ENCODE measurements around the gene PKD2L2.
"Not testable (repeated sequence)": the region's sequence is repeated elsewhere in the genome, so short reads cannot be mapped to it uniquely, and the experiment has no call there.

Gene PKD2L2

GRCh38 chr5:137888863-137889759, at the start of gene PKD2L2:
Gene PKD2L2 (plus strand): TSS chr5:137889457. CDS start chr5:137889492, 35 bp downstream.
- DNase-seq = peak; percentile 82 to 88

DNA sequence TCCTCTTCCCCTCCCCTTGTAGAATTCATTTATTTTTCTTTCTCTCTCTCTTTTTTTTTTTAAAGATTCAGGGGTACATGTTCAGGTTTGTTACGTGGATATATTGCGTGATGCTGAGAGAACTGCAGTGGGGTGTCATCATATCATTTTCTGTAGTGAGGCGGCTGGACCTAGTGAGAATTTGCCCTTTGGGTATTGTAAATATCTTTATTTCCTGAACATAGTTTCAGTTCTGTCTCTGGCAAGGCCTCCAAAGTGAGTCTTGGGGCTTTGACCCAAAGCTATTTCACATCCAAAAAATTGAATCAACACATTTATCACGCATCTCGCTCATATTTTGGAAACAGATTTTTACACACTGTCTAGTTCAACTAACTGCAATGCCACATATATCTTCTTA, 47.0 kb upstream of the PKD2L2 start:
- DNase-seq = no peak

GRCh38 chr5:137843676-137844299, 45.5 kb upstream of the PKD2L2 start:
- DNase-seq = no peak

GRCh38 chr5:137845472-137845871, 43.8 kb upstream of the PKD2L2 start:
- no peak for DNase-seq

- DNase-seq = no peak
These were observed 41.6 kb upstream of the PKD2L2 start for GRCh38 chr5:137847687-137848086.

DNA sequence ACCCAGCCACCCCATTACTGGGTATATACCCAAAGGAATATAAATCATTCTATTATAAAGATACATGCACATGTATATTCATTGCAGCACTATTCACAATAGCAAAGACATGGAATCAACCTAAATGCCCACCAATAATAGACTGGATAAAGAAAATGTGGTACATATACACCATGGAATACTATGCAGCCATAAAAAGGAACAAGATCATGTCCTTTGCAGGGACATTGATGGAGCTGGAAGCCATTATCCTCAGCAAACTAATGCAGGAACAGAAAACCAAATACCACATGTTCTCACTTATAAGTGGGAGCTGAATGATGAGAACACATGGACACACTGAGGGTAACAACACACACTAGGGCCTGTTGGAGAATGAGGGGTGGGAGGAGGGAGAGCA, 36.1 kb upstream of the PKD2L2 start:
- DNase-seq = not testable (repeated sequence)

- no peak for DNase-seq
These were observed 33.1 kb upstream of the PKD2L2 start for GRCh38 chr5:137856201-137856600.

DNA sequence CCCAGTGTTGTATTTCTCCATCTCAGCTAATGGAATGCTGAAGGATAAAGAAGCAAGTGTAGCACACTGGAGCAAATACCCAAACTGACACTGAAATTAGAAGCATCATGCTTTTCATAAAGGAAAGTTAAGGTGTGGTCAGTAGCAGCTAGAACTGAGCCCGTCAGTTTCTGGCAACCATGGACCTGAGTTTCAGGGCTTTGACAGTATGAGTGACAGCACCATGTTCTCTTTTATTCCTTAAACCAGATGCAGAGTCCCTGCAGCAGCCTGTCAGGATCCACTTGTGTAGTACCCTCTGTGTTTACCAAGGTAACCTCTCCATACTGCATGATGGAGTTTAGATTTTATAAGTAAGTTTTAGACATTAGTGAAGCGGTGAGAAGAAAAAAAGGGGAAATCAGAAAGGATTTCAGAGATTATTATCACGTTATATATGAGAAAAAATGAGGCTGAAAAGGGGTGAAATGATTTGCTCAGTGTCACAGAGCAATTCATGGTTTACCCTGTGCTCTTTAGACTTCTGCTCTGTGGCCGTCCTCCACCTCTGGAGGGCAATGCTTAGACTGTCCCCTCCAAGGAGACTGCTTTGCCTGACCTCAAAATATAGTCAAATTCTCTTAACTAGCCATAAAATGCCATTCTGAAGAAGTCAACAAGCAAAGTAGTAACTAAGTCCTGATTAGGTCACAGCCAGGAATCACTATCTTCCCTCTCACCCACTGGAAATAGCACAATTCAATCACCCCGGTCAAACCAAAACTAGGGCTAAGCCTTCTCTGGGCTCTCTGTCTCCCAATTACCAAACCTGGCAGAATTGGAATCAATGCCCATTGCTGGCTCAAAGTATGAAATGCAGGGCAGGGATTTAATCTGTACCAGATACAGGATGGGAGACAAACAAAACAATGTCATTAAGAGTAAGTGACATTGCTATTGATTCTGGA, 32.1 kb upstream of the PKD2L2 start:
- no peak for DNase-seq

DNA sequence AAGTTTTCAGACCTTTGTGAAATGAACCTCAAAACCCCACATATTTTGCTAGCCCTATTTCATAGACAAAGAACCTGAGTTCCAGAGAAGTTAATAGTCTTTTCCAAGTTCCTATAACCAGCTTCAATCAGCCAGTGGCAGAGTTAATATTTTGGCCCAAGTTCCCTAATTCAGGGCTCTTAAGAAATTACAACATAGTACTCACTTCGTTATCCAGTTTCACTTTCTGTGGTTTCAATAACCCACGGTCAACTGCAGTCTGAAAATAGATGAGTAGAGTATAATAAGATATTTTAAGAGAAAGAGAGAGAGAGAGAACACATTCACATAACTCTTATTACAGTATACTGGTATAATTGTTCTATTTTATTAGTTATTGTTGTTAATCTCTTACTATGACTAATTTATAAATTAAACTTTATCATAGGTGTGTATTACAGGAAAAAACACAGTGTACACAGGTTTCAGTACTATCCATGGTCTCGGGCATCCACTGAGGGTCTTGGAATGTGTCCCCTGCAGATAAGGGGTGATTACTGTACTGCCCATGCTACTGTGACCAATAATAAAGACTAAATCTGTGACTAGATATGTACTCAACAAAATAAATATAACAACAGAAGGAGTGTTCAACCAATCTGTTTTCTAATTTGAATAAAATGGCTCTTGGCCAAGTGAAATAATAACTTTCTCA, 30.9 kb upstream of the PKD2L2 start:
- no peak for DNase-seq

DNA sequence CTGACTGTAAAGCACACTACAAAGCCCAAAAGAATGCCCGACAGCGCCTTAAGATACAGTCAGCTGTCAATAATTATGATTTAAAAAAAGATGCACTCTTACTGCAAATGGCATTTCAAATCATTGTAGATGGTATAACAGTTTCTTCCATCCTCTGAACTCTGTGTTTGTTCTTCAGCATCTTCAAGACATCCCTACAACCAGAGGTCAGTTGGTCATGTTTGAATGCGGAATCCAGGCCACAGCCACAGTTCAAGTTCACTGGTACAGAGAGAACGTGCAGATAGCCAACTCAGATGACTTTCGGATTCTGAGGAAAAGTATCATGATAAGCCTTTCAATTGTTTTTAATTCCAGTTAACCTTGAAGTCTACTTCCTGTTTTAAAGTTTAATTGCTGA, 30.3 kb upstream of the PKD2L2 start:
- no peak for DNase-seq

- no peak for DNase-seq
These were observed 27.0 kb upstream of the PKD2L2 start for GRCh38 chr5:137862251-137862650.

DNA sequence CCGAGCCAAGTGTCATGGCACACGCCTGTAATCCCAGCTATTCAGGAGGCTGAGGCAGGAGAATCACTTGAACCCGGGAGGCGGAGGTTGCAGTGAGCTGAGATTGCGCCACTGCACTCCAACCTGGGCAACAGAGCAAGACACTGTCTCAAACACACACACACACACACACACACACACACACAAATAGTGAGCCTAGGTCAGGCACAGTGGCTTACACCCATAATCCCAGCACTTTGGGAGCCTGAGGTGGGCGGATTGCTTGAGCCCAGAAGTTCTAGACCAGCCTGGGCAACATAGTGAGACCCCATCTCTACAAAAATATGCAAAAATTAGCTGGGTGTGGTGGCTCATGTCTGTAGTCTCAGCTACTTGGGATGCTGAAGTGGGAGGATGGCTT, 25.6 kb upstream of the PKD2L2 start:
- not testable (repeated sequence) for DNase-seq

- no peak for DNase-seq
These were observed 22.5 kb upstream of the PKD2L2 start for GRCh38 chr5:137866541-137867388.

DNA sequence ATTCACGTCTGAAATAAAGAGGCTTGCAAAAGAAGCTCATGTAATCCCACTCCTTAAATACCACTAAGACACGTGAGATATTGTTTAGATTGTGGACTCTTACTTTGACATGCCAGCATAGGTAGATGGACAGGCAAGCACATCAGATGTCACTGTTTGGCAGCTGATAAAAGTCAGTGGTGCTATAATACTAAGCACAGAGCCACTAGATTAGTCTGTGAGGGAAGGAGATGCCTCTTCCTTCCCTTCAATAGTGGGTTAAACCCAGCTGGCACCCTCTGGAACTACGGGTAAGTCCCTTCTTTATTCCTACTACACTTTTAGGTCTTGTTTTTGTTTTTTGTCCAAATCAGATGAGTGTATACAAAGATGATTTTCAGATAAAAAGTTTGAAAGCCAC, 21.6 kb upstream of the PKD2L2 start, which contains the start of gene MYOT:
Gene MYOT (plus strand): TSS at position 197 of the 400 bp plus-strand sequence. CDS start 2,792 bp downstream, outside the sequence.
- DNase-seq = no peak

DNA sequence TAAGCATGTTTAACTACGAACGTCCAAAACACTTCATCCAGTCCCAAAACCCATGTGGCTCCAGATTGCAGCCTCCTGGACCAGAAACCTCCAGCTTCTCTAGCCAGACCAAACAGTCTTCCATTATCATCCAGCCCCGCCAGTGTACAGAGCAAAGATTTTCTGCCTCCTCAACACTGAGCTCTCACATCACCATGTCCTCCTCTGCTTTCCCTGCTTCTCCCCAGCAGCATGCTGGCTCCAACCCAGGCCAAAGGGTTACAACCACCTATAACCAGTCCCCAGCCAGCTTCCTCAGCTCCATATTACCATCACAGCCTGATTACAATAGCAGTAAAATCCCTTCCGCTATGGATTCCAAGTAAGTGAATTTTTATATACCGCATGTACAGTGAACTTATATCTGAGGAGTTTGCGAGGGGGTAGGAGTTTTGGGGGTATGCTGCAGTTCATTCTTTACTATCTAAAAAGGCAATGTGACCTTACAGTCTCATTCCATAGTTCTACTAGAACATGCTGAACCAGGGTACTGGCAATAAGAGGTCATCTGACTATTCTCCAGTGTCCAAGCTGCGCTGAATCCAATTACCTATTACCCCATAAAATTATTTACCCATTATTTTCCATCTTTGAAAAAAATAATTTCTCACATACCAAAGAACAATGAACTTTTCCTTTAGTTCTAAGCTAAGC, 18.5 kb upstream of the PKD2L2 start:
- DNase-seq = no peak

- DNase-seq = no peak
These were observed 17.7 kb upstream of the PKD2L2 start for GRCh38 chr5:137871571-137871970.

GRCh38 chr5:137872466-137872865, 16.8 kb upstream of the PKD2L2 start:
- DNase-seq = no peak

GRCh38 chr5:137876101-137876500, 13.2 kb upstream of the PKD2L2 start:
- DNase-seq = no peak

- DNase-seq = no peak
These were observed 8.9 kb upstream of the PKD2L2 start for GRCh38 chr5:137880313-137880712.

DNA sequence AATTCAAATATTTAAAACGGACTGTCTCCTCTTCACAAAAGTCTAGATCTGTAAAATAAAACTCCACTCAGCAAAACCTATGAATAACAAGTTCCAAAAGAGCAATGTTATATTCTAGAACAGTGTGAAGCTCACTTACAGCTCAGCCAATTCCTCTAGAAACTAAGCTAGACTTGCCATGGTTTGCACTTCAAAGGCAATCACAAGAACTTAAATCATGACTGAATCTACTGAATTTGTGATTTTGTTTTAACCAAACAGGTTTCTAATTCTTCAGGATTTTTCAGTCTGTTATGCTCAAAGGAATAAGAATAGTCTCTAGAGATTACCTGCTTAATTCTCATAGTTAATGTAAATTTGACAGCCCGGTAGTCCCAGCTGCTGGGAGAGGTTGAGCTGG, 1.4 kb upstream of the PKD2L2 start:
- no peak for DNase-seq

- DNase-seq = no peak
These were observed 793 bp upstream of the PKD2L2 start for GRCh38 chr5:137888466-137888862.

All from stimulated activated CD4-positive, alpha-beta T cell treated with anti-CD3 and anti-CD28 coated beads, Interleukin-2, amount 100 ng/mL, for 24 hours (primary cell).